Caco-2 (cell line): ENCODE measurements around the gene EMC8. TPM values are rescaled to one million over a fixed set of nuclear protein-coding genes. Genes with fewer than 3 reads are reported as not detected.

Experiments
- BruUV-seq: library from RNA; stranded (reverse); fragments of 400-500 nt; replicated peaks from 2 replicates; lab custom pipeline; 2021; lab: Mats Ljungman, UMichigan
- CTCF ChIA-PET: fragments of 300-600 bp; sonication (Branson Sonifier 250); formaldehyde crosslinking; loops from one replicate; lab custom pipeline; 2022; ENCODE audit warnings: antibody characterized with exemption; lab: Charles Lee
- POLR2A ChIA-PET: fragments of 300-600 bp; sonication (Branson Sonifier 250); formaldehyde crosslinking; loops from one replicate; lab custom pipeline; 2022; ENCODE audit warnings: antibody characterized with exemption; lab: Charles Lee
- DNase-seq, 2 experiments: peaks; one replicate each; pipeline versions ENCODE4 v3.0.0 to v3.0.0-alpha.2; 2020 to 2022
- H3K27me3 ChIP-seq: replicated peaks from 2 replicates; pipeline ENCODE4 v1.6.0; 2011; ENCODE audit warnings: low read length; ENCODE audit not compliant: control insufficient read depth, insufficient read depth
- H3K36me3 ChIP-seq: 2 replicates; pipeline ENCODE4 v1.5.1; 2011; ENCODE audit warnings: low read length; ENCODE audit not compliant: control insufficient read depth, insufficient read depth
- H3K4me1 ChIP-seq: fragments of 250-450 bp; sonication (Bioruptor Pico); 2 replicates; pipeline ENCODE4 v1.5.1; 2020; ENCODE audit warnings: mild to moderate bottlenecking
- H3K4me3 ChIP-seq: 2 replicates; pipeline ENCODE4 v1.5.1; 2011; ENCODE audit warnings: low read depth, mild to moderate bottlenecking, control low read depth, low read length
- H3K9me3 ChIP-seq: fragments of 250-450 bp; sonication (Bioruptor Pico); 2 replicates; pipeline ENCODE4 v1.5.1; 2020; ENCODE audit warnings: mild to moderate bottlenecking, moderate library complexity
- H3K27ac Mint-ChIP-seq: one replicate; pipeline ENCODE4 v1.8.0; 2022; ENCODE audit warnings: mixed read lengths; ENCODE audit not compliant: unreplicated experiment
- H3K27me3 Mint-ChIP-seq: one replicate; pipeline ENCODE4 v1.8.0; 2022; ENCODE audit warnings: mixed read lengths; ENCODE audit not compliant: insufficient read depth, unreplicated experiment
- H3K36me3 Mint-ChIP-seq: one replicate; pipeline ENCODE4 v1.8.0; 2022; ENCODE audit warnings: mild to moderate bottlenecking, mixed read lengths; ENCODE audit not compliant: insufficient read depth, unreplicated experiment
- H3K4me1 Mint-ChIP-seq: one replicate; pipeline ENCODE4 v1.8.0; 2022; ENCODE audit warnings: low read depth, mixed read lengths; ENCODE audit not compliant: unreplicated experiment
- H3K4me3 Mint-ChIP-seq: one replicate; pipeline ENCODE4 v1.8.0; 2022; ENCODE audit warnings: mild to moderate bottlenecking, moderate library complexity, mixed read lengths; ENCODE audit not compliant: unreplicated experiment
- H3K9me3 Mint-ChIP-seq: one replicate; pipeline ENCODE4 v1.8.0; 2022; ENCODE audit warnings: mixed read lengths; ENCODE audit not compliant: unreplicated experiment
- intact Hi-C: fragments of 100-400 bp; cut with micrococcal nuclease; formaldehyde crosslinking; loops from one replicate; pipeline ENCODE4 v1.10.0; 2022; ENCODE audit not compliant: unreplicated experiment
- total RNA-seq: library from RNA; stranded (reverse); gene quantifications from 2 replicates; pipeline ENCODE4 v1.2.3, GENCODE V29; 2022
- TF ChIP-seq, protein P1 (sequence below), 2 experiments: fragments of 200-600 bp in 1 of 2; IDR thresholded peaks; 1 replicate in 1 of 2; 2 replicates in 1 of 2; pipeline versions ENCODE4 v1.5.1 to v1.8.0; 2011 to 2022; ENCODE audit warnings: antibody characterized with exemption in 1 of 2, control low read depth in 1 of 2, inconsistent platforms in 1 of 2, low read depth in 1 of 2, low read length in 1 of 2, mild to moderate bottlenecking in 1 of 2, moderate library complexity in 1 of 2; ENCODE audit not compliant: insufficient read depth in 1 of 2, severe bottlenecking in 1 of 2, unreplicated experiment in 1 of 2

The EMC8 gene
- total RNA-seq, 1 experiment from 2014 or later = 94.7 TPM

DNA sequence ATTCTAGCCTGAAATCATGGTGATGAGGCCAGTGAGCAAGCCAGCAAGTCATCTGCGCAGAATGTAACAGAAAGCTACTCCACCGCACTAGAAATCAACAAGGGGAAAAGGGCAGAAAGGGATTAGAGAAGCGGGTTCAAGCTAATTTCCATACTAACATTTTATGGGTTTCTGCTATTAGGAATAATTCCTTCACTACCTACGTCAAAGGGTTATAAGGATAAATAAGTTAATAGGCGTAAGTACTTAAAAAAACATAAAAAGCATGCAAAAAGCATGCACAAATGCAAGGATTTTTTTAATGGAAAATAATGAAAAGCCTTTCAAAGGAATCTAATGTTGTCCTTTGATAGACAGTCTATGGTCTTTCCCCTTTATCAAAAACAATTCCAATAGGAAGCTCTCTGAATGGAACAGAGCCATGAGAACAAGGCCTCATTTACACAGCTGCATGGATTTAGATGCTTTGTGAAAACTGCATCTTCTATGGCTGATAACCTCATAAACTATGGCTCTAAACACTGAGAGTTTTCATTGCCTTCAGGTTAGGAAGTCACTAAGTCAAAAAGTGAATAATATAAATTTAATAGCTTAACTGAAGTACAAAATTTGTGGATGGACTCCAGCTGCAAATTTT lies 5.6 kb downstream of the EMC8 start:
- Histone ChIP-seq H3K36me3 (peaks cover 10% of the 10 kb centered on the region; the same call in 1 of the 2 replicates), H3K27me3 (no peaks in the 10 kb centered on the region), H3K4me1 (peaks cover 6% of the 10 kb centered on the region; the same call in 1 of the 2 replicates), H3K9me3 (no peaks in the 10 kb centered on the region), H3K4me3 (no peak overlapping the region)
- Mint-ChIP-seq H3K27me3 (no peaks in the 10 kb centered on the region), H3K9me3 (no peaks in the 10 kb centered on the region), H3K36me3 (peaks cover 97% of the 10 kb centered on the region), H3K4me3 (no peak overlapping the region), H3K4me1 (peaks cover 10% of the 10 kb centered on the region), H3K27ac (no peak overlapping the region)
- CTCF ChIA-PET = no interaction called here
- TF ChIP-seq, protein P1, sequence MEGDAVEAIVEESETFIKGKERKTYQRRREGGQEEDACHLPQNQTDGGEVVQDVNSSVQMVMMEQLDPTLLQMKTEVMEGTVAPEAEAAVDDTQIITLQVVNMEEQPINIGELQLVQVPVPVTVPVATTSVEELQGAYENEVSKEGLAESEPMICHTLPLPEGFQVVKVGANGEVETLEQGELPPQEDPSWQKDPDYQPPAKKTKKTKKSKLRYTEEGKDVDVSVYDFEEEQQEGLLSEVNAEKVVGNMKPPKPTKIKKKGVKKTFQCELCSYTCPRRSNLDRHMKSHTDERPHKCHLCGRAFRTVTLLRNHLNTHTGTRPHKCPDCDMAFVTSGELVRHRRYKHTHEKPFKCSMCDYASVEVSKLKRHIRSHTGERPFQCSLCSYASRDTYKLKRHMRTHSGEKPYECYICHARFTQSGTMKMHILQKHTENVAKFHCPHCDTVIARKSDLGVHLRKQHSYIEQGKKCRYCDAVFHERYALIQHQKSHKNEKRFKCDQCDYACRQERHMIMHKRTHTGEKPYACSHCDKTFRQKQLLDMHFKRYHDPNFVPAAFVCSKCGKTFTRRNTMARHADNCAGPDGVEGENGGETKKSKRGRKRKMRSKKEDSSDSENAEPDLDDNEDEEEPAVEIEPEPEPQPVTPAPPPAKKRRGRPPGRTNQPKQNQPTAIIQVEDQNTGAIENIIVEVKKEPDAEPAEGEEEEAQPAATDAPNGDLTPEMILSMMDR (IDR thresholded peaks at IDR 0.05; ENCODE audit: insufficient read depth in 1 of 2, low read depth in 1 of 2, low read length in 1 of 2, severe bottlenecking in 1 of 2, unreplicated experiment in 1 of 2) = no peak
- POLR2A ChIA-PET = no interaction called here
- intact Hi-C loops = no loop called here
- BruUV-seq = no TSS peak
- no peak for DNase-seq

DNA sequence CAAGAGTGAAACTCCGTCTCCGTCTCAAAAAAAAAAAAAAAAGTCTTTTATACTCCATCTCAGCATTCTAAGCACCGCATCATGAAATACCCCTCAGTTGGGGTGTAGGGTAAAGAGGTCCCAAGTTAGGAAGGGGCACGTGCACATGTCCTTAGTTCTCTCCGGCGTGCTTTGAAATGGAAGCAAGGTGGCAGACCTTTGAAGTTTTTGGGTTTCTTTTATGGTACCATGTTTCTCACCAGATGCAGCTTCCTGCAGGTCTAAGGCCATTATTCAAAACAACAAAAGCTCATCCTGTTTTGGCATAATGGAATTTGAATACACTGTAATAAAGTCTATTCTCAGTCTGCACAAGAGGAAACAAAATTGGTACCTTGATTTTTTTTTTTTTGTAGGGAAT lies 9.6 kb downstream of the EMC8 start:
- Mint-ChIP-seq H3K4me3 (no peak overlapping the region), H3K9me3 (no peaks in the 10 kb centered on the region), H3K27ac (no peak overlapping the region), H3K27me3 (no peaks in the 10 kb centered on the region), H3K4me1 (no peaks in the 10 kb centered on the region), H3K36me3 (peaks cover 90% of the 10 kb centered on the region)
- no peak overlapping the region for H3K4me3 ChIP-seq
- ChIA-PET CTCF (no interaction called here), POLR2A (no interaction called here)
- TF ChIP-seq, protein P1 (IDR thresholded peaks at IDR 0.05; ENCODE audit: insufficient read depth in 1 of 2, low read depth in 1 of 2, low read length in 1 of 2, severe bottlenecking in 1 of 2, unreplicated experiment in 1 of 2) = no peak
- peaks cover 12% of the 10 kb centered on the region for H3K36me3 ChIP-seq
- H3K4me1 ChIP-seq = no peaks in the 10 kb centered on the region
- no peak for DNase-seq
- no peaks in the 10 kb centered on the region for H3K9me3 ChIP-seq
- H3K27me3 ChIP-seq = no peaks in the 10 kb centered on the region
- intact Hi-C loops = no loop called here
- no TSS peak for BruUV-seq

DNA sequence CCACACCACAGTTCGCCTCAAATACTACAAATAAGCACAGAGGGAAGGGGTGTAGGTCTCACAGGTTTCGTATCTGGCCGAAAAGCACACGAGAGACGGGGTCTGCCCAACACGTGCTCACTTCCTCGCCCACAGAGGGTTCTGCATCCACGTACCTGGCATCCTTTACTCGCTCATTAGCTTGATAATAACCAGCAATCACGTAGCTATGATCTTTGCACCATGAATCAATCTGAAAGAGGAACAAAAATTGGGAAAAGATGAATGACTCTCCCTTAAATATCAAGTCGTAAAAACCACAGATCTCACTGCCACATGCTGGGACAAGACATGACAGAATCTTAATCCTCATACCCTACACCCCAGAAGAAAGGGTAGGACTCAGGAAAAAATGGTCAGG lies 10.5 kb downstream of the EMC8 start:
- no peaks in the 10 kb centered on the region for H3K27me3 ChIP-seq
- H3K4me3 ChIP-seq = no peak overlapping the region
- POLR2A ChIA-PET = no interaction called here
- no peak for DNase-seq
- Mint-ChIP-seq H3K27me3 (no peaks in the 10 kb centered on the region), H3K4me1 (no peaks in the 10 kb centered on the region), H3K36me3 (peaks cover 85% of the 10 kb centered on the region), H3K4me3 (no peak overlapping the region), H3K27ac (no peak overlapping the region), H3K9me3 (no peaks in the 10 kb centered on the region)
- intact Hi-C loops = no loop called here
- H3K36me3 ChIP-seq = peaks cover 12% of the 10 kb centered on the region
- CTCF ChIA-PET = no interaction called here
- H3K4me1 ChIP-seq = no peaks in the 10 kb centered on the region
- TF ChIP-seq, protein P1 (IDR thresholded peaks at IDR 0.05; ENCODE audit: insufficient read depth in 1 of 2, low read depth in 1 of 2, low read length in 1 of 2, severe bottlenecking in 1 of 2, unreplicated experiment in 1 of 2) = no peak
- BruUV-seq = no TSS peak
- H3K9me3 ChIP-seq = no peaks in the 10 kb centered on the region
